HG03342 (cell line): Measurements from ENCODE around the gene TAX1BP1.

Experiments
- ATAC-seq: cut with Tn5 transposase; IDR thresholded peaks from one replicate; pipeline ENCODE4 v1.9.1; 2021; ENCODE audit warnings: mild to moderate bottlenecking, moderate library complexity; ENCODE audit not compliant: unreplicated experiment

Gene TAX1BP1

DNA sequence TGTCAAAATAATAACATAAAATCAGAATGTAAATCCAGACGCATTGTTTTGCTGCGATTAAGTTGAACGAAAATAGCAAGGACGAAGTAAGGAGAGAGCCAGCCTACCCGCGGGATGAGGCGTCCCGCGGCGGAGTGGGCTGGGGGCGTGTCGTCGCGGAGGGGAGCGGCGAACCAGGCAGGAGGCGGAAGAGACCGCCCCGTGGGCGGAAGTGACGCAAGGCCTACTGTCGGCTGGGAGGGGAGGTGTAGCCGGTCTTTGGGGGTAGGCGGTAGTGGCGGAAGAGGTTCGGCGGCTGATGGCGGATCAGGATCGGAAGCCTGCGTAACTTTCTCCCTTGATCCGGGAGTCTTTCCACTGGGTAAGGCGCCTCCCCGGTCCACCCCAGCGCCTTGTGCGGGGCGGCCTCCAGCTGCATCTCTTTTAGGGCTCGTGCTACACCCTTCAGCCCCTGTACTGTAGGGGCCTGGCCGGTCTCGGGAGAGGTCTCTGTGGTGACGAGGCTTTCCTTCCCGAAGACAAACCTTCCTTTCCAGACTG is at the start of gene TAX1BP1:
Gene TAX1BP1, plus strand, starts transcription at position 254 of the 540 bp plus-strand sequence. CDS start 8,363 bp downstream, outside the sequence.
- ATAC-seq = peak; percentile 95

DNA sequence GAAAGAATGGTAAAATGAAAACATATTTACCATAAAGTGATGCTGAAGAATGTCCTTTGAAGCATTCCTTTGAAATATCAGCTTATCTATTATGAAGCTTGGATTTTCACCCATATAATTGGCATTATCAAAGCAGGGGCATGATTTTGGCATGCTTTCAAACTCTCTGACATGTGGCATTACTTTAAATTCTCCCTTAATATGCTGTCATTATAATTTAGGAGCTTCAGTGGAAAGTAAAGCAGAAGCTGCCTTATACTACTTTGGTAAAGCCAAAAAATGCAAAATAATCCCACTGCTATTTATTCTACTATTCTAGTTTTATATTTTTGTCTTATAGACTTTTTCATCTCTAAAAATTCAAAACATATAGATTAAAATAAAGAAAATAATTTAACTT is 49.3 kb upstream of the TAX1BP1 start:
- ATAC-seq = no peak

DNA sequence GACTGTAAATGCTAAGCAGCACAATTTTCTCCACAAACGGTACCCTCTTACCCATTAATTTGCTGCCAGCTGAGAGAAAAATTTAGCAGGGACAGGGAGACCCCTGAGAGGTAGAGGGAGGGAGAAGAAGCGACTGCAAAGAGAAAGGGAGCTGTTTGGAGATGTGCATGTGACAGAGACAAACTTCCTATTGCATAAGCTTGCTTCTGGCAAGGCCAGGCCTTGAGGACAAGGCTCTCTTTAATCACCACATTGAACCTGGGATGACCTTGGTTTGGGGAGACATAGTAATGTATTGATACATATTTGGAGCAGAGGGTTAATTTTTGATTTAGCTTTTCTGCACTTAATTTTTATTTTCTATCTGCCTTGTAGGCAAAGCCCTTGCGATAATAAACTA is 46.2 kb upstream of the TAX1BP1 start:
- no peak for ATAC-seq

DNA sequence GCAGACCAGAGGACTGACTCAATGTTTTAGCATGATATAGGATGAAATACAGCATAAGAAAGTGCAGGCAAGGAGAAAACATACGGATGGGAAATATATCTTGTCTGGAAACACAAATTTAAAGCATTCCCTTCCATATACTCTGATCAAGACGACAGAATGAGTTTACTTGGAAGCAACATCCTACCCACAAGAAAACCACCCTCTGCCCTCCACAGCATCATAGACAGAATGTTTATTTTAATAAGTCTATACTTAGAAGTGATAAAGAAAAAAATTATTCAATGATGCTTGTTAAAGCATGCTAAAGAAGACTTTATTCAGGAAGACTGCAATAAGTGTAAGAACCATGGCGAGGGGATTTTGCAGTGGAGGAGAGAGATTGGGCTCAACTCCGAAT is 44.9 kb upstream of the TAX1BP1 start:
- no peak for ATAC-seq

DNA sequence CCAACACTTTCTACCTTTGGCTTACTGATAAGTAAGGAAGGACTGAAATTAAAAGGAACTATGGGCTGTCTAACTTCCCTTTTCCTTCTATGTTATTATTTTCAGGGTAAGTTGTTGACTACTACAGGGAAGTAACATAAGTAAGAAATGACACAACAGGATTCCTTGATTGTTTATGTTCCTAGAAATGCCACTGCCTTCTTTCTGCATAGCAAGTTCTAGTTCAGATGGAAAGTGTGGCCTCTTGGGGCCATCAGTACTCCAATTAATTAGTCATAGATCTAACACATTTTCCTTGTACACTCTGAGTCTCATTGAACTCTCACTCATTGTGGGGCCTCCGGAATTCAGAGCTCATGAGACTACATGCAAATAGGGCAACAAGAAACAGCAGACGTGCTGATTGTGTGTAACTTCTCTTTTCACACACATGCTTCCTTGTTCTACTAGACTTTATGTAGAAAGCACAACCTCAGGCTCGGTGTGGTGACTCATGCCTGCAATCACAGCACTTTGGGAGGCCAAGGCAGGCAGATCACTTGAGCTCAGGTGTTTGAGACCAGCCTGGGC is 42.0 kb upstream of the TAX1BP1 start:
- ATAC-seq = peak; percentile 57

DNA sequence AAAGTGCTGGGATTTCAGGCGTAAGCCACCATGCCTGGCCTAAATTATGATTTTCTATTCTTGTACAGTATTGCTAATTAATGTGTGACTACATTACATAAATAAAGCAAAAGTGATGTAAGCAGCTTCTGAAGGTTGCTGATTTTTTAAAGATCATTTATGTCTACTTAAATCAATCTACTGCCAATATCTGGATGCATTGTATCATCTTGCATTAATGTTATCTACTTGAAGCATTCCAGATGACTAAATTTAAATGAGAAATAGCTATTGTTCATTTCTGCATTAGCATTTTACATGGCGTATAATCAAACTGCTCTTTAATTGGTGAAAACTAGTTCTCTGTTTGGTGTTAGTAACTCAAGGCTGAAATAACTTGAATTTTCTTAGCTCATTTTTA is 40.2 kb upstream of the TAX1BP1 start:
- no peak for ATAC-seq

DNA sequence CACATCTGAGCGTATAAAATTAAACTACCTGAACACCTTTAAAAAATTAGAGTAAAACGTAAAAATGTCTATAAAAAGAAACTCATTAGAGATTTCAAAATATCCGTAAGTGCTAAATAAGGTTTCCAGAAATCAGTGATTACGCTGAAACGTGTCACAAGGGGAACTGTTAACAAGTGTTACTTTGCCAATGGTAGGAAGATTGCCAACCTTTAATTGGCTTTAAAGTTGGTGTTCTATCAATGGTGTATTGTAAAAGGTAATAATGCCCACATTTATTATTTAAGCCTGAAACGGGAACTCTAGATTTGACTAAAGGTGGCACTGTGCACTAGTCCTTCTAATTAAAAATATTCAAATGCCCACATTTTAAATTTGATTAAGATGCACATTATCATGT is 39.5 kb upstream of the TAX1BP1 start:
- ATAC-seq = no peak

DNA sequence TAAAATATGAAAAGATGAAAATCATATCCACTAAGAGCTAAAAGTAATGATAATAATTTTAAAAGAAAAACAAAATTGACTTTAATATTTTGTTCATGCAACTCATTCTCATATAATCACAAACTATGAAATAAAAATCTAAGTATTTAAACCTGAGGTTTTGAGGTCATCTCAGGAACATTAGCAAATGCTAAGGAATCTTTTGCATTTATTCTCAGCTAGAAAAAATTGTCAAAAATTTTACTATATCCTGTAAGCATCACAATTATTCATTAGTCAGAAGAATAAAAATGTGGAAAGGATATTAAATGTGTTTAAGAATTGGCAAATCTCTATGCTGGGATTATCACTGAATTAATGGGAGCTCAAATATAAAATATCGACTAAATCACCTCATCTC is 36.8 kb upstream of the TAX1BP1 start:
- no peak for ATAC-seq

DNA sequence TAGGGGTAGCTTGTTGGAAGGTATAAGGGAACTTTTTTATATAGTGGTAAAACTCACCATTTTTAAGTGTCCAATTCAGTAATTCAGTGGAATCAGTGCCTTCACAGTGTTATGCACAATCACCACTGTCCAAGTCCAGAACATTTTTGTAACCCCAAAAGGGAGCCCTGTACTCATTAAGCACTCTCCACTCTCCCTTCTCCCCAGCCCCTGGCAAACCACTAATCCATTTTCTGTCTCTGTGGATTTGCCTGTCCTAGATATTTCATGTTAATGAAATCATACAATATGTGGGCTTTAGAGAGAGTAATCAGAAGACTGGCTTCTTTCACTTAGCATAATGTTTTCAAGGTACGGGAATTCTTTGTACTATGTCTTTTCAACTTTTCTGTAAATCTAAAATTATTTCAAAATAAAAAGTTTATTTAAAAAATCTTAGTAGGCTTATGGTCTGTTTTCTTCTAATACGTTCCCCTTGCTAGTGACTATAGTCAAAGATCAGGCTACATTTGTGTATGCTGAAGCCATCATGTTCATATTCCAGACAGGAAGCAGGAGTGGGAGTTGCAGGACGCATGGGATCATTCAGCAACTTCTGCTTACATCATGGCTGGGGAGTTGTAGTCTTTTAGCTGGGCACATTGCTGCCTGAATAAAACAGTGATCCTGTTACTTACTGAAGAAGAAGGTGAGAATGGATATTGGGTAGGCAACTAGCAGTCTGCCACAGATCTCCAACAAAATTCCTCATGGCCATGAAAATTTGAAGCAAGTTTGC is 35.4 kb upstream of the TAX1BP1 start:
- ATAC-seq = no peak

DNA sequence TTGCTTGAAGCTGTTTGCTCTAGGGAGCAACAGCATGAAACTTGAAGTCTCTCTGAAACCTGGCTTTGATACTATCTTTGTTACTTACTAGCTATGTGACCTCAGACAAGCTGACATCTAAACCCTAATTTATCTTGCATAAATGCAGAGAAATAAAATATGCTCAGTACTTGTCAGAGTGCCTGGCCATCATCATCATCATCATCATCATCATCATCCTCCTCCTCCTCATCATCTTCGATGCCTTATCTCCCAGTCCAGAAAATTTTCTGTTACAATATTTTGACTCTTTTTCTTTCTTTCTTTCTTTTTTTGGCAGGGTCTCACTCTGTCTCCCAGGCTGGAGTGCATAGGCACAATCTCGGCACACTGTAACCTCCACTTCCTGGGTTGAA is 34.8 kb upstream of the TAX1BP1 start:
- ATAC-seq = no peak

DNA sequence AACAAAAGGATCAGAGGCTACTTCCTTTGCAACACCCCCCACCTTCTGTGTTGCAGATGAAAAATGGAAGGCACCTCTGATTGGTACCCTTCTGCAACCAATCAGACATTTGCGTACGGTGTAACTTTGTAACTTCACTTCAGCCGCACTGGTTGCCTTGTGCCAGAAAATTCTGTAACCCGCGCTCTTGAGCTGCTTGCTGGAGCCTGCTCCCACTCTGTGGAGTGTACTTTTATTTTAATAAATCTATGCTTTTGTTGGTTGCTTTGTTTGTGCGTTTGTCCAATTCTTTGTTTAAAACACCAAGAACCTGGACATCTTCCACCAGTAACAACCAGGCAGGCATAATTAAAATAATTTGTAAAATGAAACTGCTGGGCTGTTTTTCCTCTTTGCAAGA is 31.5 kb upstream of the TAX1BP1 start:
- ATAC-seq = no peak

DNA sequence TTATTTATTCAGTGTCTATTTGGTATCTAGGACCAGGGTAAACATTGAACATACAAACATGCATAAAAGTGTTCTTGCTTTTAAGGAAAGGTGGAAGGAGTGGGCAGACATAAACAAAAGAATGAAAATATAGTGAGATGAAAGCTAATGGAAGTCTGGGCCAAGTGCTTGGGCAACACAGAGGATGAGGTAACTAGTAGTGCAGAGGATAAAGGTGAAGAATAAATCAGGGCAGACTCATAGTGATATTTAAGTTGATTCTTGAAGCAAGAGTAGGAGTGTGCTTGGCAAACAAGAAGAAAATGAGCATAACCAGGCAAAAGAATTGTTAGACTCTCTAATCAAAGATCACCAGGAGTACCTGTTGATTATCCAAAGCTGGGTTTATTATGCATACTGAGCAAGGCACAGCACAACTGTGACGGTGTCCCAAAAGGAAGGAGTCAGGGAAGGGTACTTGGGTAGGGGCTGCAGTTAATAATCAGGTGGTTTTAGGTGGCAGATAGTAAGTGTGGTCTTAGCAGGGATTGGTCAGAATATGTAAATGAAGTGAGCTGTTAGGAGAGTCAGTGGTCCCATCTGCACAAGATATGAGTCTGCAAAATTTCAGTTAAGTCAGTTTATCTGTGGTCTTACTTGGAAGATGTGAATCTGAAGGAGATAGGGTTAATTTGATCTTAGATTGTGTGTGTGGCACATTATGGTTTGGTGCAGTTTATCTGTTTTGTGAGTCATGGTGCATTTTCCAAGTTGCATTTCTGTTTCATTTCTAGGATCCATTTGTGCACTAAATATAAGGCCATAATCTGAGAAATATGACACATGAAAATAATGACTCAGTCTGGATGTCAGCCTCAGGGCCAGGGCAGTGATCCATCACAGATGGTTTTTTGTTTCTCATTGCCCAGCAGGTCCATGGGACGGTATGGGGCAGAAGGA is 30.6 kb upstream of the TAX1BP1 start:
- ATAC-seq = no peak

DNA sequence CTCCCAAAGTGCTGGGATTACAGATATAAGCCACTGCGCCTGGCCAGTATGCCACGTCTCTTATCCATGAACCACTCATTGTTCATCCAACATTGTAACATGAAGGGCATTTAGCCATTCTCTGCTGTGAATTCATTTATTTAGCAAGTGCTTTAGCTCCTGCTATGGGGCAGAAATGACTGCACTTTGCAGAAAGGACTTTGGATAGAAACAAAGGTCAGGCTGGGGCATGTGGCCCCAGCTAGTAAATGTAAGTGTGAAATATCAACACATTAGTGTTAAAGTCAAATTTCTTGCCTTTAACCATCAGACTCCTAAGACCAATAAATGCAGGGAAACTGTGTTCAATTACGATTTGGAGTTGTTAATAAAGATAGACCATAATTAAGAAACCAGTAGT is 27.7 kb upstream of the TAX1BP1 start:
- no peak for ATAC-seq

DNA sequence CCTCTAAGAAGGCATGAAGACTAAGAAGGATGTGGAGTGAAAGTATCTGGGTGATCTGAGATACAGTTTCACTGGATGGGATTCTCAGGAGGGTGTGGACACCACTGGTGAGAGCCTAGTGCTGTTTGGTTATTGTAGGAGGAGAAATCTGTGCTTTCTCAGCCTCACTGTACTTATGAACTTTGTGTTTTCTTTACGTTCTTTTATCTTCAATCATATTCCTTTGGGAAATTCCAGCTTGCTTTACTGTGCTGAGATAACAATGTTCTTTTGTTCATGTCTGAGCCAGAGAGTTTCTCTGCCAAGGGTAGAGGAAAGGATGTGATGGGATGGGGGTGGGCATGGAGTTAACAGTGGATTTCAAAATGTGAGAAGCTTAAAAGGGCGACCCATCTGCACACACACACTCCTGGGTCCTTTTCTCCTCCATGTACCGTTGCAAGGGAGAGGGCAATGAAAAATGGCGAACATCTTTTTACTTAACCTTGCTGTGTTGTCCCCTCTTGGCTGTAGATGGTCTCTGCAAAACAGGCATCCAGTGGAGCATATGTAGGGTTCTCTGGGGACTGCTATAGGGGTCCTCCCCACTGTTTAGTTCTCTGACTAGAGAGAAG is 25.0 kb upstream of the TAX1BP1 start:
- ATAC-seq = no peak

DNA sequence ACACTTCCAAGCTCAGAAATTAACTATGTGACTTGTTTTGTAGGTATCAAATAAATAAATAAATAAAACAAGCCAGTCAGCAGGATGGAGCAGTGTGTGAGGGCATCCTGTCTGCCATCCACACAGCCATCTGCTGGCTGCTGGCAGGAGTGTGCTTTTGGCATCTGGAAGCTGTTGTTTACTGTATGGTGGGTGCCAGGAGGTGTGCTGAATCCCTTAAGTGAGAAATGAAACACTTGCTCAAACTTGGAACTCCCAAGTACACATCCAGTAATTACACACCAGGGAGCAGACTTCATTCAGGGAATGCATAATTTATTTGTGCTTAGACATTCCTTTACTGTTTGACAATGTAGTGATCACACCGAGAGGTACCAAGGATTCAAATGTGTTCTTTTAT is 16.9 kb upstream of the TAX1BP1 start:
- no peak for ATAC-seq

DNA sequence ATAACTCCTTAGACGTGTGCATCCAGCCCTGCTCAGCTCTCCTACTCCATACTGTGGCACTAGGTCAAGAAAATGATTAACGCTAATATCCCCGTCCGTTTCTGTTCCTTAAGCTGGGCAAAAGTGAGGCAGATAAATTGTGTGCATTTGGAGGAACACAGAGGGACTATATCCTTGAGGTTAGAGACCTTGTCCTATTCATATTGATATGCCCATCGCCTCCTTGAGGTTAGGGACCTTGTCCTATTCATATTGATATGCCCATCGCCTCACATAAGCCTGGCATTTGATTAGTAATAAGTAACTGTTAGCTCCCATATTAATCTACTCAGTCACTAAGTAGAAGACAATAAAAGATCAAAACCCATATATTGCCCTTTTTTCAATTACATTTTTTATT is 12.9 kb upstream of the TAX1BP1 start:
- ATAC-seq = no peak

DNA sequence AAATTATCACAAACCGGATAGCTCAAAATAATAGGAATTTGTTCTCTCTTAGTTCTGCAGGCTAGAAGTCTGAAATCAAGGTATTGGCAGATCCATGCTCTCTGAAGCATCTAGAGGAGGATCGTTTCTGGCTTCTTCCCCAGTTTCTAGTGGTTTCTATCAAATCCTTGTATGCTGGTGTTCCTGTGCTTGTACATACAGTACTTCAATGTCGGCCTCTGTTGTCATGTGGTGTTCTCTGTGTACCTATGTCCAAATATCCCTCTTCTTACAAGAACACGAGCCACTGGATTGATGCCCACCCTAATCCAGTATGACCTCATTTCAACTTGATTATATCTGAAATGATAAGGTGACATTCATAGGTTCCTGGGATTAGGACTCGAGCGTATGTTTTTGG is 9.8 kb upstream of the TAX1BP1 start:
- no peak for ATAC-seq

DNA sequence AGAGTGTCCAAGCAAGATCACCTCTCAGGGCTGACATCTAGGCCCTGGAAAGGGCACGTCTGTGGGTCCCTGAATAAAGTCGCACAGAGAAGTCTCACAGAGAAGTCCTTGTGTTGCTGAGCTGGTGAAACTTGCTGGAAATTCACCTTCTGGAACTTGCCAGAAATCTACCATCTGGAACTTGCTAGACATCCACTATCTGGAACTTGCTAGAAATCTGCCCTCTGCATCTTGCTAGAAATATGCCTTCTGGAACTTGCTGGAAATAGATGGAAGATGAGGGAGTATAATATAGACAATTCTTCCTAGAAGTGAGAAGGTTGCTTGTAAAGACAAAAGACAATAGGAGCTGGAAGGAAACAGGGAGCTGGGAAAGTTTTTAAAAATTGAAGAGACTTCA is 5.4 kb upstream of the TAX1BP1 start:
- ATAC-seq = no peak

DNA sequence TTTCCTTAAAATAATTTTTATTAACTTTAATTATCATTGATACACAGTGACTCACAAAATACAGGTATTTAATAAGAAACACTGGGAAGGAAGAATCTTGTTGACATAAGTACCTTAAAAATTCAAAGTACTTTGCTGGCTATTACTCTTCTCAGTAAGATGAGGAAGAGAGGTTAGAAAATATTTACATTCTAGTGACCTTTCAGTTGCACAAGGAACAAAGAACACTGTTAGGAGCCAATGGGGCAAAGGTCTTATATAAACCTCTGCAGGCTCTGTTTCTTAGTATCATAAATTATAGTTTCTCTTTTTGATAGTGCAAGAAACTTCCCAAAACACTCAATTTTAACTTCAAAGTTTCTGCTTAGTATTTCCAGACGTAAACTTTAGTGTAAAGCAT is 4.8 kb upstream of the TAX1BP1 start:
- no peak for ATAC-seq

DNA sequence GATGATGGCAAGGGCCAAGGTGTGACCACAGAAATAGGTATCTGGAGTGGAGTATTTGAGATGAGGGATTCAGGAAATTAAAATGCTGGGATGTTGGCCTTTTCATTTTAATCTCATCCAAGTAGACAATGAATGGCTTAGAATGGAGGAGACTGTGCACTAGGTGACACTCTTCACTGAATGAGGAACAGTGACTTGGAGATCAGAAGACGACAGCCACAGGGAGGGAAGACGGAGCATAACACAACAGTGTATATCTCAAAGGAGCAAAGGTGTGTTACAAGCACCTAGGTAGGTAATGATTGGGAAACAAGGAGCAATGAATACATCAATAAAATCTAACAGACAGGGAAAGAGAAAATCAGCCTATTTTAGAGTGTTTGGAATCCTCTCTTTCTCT is 4.1 kb upstream of the TAX1BP1 start:
- ATAC-seq = no peak

DNA sequence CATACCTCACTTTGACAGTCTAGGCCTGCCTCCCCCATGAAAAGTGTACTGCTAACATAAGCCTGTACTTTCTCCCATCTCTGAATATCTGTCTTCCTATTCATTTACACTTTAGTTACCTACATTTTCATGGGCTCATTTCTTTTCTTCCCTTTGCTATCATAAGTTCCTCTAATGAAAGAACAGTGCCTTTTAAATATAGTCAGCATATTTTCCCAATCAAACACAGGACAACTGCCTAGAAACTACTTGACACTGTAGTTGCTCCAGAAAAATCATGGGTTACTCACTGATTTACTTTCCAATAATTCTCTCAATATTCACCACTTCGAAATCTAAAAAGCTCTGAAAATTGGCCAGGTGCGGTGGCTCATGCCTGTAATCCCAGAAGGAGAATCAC is 2.8 kb upstream of the TAX1BP1 start:
- ATAC-seq = no peak
